ENCODE data around the gene SAG. TPM values are rescaled to one million over a fixed set of nuclear protein-coding genes. Genes with fewer than 3 reads are reported as not detected.

Gene SAG
- total RNA-seq, 4 donors from 2014 or later = not detected

DNA sequence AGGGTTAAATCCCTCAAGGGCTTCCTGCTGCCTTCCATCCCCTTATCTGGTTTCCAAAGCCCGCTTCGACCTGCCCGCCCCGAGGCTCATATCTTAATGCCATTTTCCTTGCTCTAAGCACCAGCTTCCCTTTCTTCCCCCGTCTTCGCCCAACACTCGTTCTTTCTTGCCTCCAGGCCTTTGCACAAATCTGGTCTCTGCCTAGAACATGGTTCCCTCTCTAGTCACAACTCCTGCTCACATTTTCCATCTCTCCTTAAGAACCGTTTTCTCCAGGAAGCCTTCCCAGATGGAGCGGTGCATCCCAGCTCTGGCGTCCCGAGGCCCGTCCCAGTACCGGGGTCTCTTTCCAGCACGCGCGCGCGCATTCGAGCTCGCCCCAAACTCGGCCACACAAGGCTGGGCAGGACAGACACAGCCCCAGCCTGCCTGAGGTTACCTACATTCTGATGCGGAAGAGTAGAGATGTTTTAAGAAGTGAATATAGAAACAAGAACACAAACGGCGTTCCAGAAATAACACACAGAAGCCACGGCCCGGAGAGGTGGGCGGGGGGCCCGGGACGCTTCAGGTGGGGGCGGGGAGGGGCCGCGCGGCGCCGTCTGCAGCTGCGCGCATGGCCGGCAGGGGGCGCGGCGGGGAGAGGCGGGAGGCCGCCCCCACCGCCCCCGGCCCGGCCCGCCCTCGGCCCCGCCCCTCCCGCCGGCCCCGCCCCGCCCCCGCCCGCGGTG, 46.3 kb downstream of the SAG start, which contains the start of gene DGKD:
DGKD (plus strand) TSS at position 726 of the 731 bp plus-strand sequence. CDS start 25 bp downstream, outside the sequence.
- peak in 1 of 2 donors; percentile 90 for DNase-seq (ENCODE audit: low spot score in 2 of 2)
- WGBS, 2 donors = 2 to 4% methylated on average over 24 to 44 of the region's 56 CpGs
- TF ChIP-seq, protein P1, sequence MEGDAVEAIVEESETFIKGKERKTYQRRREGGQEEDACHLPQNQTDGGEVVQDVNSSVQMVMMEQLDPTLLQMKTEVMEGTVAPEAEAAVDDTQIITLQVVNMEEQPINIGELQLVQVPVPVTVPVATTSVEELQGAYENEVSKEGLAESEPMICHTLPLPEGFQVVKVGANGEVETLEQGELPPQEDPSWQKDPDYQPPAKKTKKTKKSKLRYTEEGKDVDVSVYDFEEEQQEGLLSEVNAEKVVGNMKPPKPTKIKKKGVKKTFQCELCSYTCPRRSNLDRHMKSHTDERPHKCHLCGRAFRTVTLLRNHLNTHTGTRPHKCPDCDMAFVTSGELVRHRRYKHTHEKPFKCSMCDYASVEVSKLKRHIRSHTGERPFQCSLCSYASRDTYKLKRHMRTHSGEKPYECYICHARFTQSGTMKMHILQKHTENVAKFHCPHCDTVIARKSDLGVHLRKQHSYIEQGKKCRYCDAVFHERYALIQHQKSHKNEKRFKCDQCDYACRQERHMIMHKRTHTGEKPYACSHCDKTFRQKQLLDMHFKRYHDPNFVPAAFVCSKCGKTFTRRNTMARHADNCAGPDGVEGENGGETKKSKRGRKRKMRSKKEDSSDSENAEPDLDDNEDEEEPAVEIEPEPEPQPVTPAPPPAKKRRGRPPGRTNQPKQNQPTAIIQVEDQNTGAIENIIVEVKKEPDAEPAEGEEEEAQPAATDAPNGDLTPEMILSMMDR (IDR thresholded peaks at IDR 0.05) = no peak
- no peak for TF ChIP-seq POLR2A (IDR thresholded peaks at IDR 0.05)
- intact Hi-C loops (cut with DNase I; ENCODE audit: low total_unique reads) = loop anchor here (1.0 kb wide), 1 partner anchor 30 kb away; no protein-coding TSS in a partner anchor
- H3K4me3 ChIP-seq (ENCODE audit: low read depth, poor library complexity, severe bottlenecking) = peak within 1 kb of the TSS; percentile 21

- no peak for TF ChIP-seq POLR2A (IDR thresholded peaks at IDR 0.05)
- TF ChIP-seq, protein P1 (IDR thresholded peaks at IDR 0.05) = no peak
- intact Hi-C loops (cut with DNase I; ENCODE audit: low total_unique reads) = loop anchor here (1.0 kb wide), 1 partner anchor 30 kb away; no protein-coding TSS in a partner anchor
- no CpG with 5 or more reads among the region's 77 CpGs for WGBS, 2 donors
- no peak overlapping the region for H3K4me3 ChIP-seq (ENCODE audit: low read depth, poor library complexity, severe bottlenecking)
- DNase-seq (ENCODE audit: low spot score in 2 of 2) = no peak
Measured at GRCh38 chr2:233354500-233354924, 46.9 kb downstream of the SAG start.

DNA sequence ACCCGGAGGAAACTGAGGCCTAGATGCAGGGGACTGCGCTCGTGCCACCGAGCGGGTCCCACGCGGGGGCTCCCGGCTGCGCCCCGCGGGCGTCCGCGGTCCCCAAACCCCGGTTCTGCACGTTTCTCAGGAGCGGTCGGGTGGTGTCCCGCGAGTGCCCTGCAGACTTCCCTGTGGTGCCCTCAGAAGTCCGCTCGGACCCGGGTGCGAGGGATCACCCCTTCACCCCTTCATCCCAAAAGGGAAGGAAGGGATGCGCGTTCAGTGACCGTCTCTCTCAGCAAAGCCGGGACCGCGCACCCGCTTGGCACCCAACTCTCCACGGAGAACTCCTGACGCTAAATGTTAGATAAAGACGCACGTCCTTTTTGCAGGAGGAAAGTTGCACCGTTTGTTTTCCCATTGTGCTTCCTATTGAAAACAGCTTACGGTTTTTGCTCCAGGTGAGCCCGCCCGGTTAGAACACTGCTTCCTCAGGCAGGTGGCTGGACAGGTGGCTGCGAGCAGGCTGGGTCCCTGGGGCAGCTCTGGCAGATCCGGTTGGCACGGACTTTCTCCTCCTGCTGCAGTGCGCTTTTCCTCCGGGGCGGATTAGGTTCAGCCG, 47.5 kb downstream of the SAG start:
- peak in 1 of 2 donors; percentile 90 for DNase-seq (ENCODE audit: low spot score in 2 of 2)
- WGBS, 2 donors = 6 to 12% methylated on average over 28 of the region's 46 CpGs
- intact Hi-C loops (cut with DNase I; ENCODE audit: low total_unique reads) = loop anchor here (1.0 kb wide), 1 partner anchor 29 kb away; no protein-coding TSS in a partner anchor
- peak overlapping the region; percentile 21 for H3K4me3 ChIP-seq (ENCODE audit: low read depth, poor library complexity, severe bottlenecking)
- no peak for TF ChIP-seq POLR2A (IDR thresholded peaks at IDR 0.05)
- TF ChIP-seq, protein P1 (IDR thresholded peaks at IDR 0.05) = no peak

GRCh38 chr2:233355916-233356315, 48.3 kb downstream of the SAG start:
- intact Hi-C loops (cut with DNase I; ENCODE audit: low total_unique reads) = no loop called here
- 90 to 95% methylated on average over 10 of the region's 10 CpGs for WGBS, 2 donors
- DNase-seq (ENCODE audit: low spot score in 2 of 2) = peak in 1 of 2 donors; percentile 58
- H3K4me3 ChIP-seq (ENCODE audit: low read depth, poor library complexity, severe bottlenecking) = no peak overlapping the region
- no peak for TF ChIP-seq POLR2A (IDR thresholded peaks at IDR 0.05)
- TF ChIP-seq, protein P1 (IDR thresholded peaks at IDR 0.05) = no peak

- intact Hi-C loops (cut with DNase I; ENCODE audit: low total_unique reads) = no loop called here
- WGBS, 2 donors = 70 to 74% methylated on average over 4 of the region's 4 CpGs
- no peak overlapping the region for H3K4me3 ChIP-seq (ENCODE audit: low read depth, poor library complexity, severe bottlenecking)
- TF ChIP-seq POLR2A (IDR thresholded peaks at IDR 0.05) = no peak
- TF ChIP-seq, protein P1 (IDR thresholded peaks at IDR 0.05) = no peak
- peak in 1 of 2 donors; percentile 78 for DNase-seq (ENCODE audit: low spot score in 2 of 2)
Measured at GRCh38 chr2:233356546-233357308, 49.1 kb downstream of the SAG start.

Measured in lower leg skin (tissue), 4 donors.